K562 (cell line): ENCODE data around the gene NDUFB3. TPM values are rescaled to one million over a fixed set of nuclear protein-coding genes. Genes with fewer than 3 reads are reported as not detected.

Source experiments
- ATF3 ChIP-seq, 2 experiments: fragments of 450-650 bp in 1 of 2; sonication (generic) in 1 of 2; formaldehyde crosslinking in 1 of 2; IDR thresholded peaks in 1 of 2; conservative IDR thresholded peaks in 1 of 2; 2 replicates each; pipeline versions ENCODE4 v1.6.1 to v1.8.1; 2016 to 2023; ENCODE audit warnings: mild to moderate bottlenecking in 2 of 2, moderate library complexity in 2 of 2, inconsistent platforms in 1 of 2, missing genetic modification reagents in 1 of 2
- CBFA2T3 ChIP-seq: fragments of 450-650 bp; IDR thresholded peaks from 2 replicates; pipeline ENCODE4 v1.6.1; 2017
- CREB3 ChIP-seq: fragments of 450-650 bp; conservative IDR thresholded peaks from 2 replicates; pipeline ENCODE4 v1.6.1; 2016; ENCODE audit warnings: missing genetic modification characterization, low read depth, mild to moderate bottlenecking, missing compliant biosample characterization, moderate library complexity
- KDM1A ChIP-seq, 2 experiments: fragments of 450-650 bp; IDR thresholded peaks; 2 replicates each; pipeline ENCODE4 v1.6.1; 2016; ENCODE audit warnings: mild to moderate bottlenecking in 2 of 2
- MAFF ChIP-seq: IDR thresholded peaks from 2 replicates; pipeline ENCODE4 v1.6.1; 2012; ENCODE audit warnings: low read length, improper control_type of control experiment
- MEIS2 ChIP-seq: fragments of 450-650 bp; IDR thresholded peaks from 2 replicates; pipeline ENCODE4 v1.6.1; 2014; ENCODE audit warnings: mild to moderate bottlenecking; ENCODE audit not compliant: partially characterized antibody
- MNT ChIP-seq, 2 experiments: fragments of 450-650 bp; conservative IDR thresholded peaks; 2 replicates each; pipeline ENCODE4 v1.6.1; 2017; ENCODE audit warnings: mild to moderate bottlenecking in 2 of 2, moderate library complexity in 2 of 2
- NCOR1 ChIP-seq: fragments of 450-650 bp; IDR thresholded peaks from 2 replicates; pipeline ENCODE4 v1.6.1; 2016; ENCODE audit warnings: mild to moderate bottlenecking, moderate library complexity
- PKNOX1 ChIP-seq: fragments of 450-650 bp; IDR thresholded peaks from 2 replicates; pipeline ENCODE4 v1.6.1; 2016
- PPARD ChIP-seq: fragments of 250-450 bp; sonication (Bioruptor Pico); IDR thresholded peaks from 2 replicates; pipeline ENCODE4 v1.8.0; 2022; ENCODE audit warnings: inconsistent platforms, mild to moderate bottlenecking, moderate library complexity
- SMC3 ChIP-seq: conservative IDR thresholded peaks from 2 replicates; pipeline ENCODE4 v1.6.1; 2011; ENCODE audit warnings: low read depth, low read length, improper control_type of control experiment; ENCODE audit not compliant: insufficient read depth
- SOX6 ChIP-seq: fragments of 450-650 bp; IDR thresholded peaks from 2 replicates; pipeline ENCODE4 v1.6.1; 2014; ENCODE audit warnings: mild to moderate bottlenecking
- ZNF318 ChIP-seq, 2 experiments: fragments of 450-650 bp; IDR thresholded peaks; 2 replicates each; pipeline ENCODE4 v1.6.1; 2016; ENCODE audit warnings: mild to moderate bottlenecking in 2 of 2, borderline replicate concordance in 1 of 2, low read depth in 1 of 2, moderate library complexity in 1 of 2
- ZNF384 ChIP-seq: IDR thresholded peaks from 2 replicates; pipeline ENCODE4 v1.6.1; 2012; ENCODE audit warnings: low read depth, low read length, improper control_type of control experiment
- polyA plus RNA-seq, 8 experiments: library from polyadenylated mRNA; depleted of rRNA in 4 of 8; stranded (reverse) in 5 of 8; unstranded in 3 of 8; fragments of >200 nt; fragmentation: Nextera tagmentation in 2 of 8; fragmentation: Illumina TruSeq in 1 of 8; extraction: Ambion mirVana in 2 of 8; extraction: Trizol in 1 of 8; gene quantifications; 2 replicates each; pipeline versions ENCODE4 v1.2.1 to v1.2.3, GENCODE V29; 2011 to 2014; ENCODE audit warnings: inconsistent platforms in 1 of 8, missing spikeins in 1 of 8
- total RNA-seq, 7 experiments: library from RNA; depleted of rRNA in 6 of 7; stranded (reverse); fragments of >200 nt in 6 of 7; fragmentation: Illumina TruSeq in 2 of 7; extraction: Trizol in 2 of 7; gene quantifications; 2 replicates each; pipeline versions ENCODE4 v1.2.1 to v1.2.3, GENCODE V29; 2011 to 2021; ENCODE audit warnings: low replicate concordance in 1 of 7

The NDUFB3 gene
- total and polyA plus RNA-seq, 9 of the 15 experiments (the other 6 are each of a cell fraction or from before 2014, with no cell fraction given) = 126 to 786 (median 156) TPM

- peak in 1 of 2 experiments; percentile 27; a peak in 1 of 4 replicates for TF ChIP-seq ZNF318 (IDR thresholded peaks at IDR 0.05; ENCODE audit: borderline replicate concordance in 1 of 2, low read depth in 1 of 2)
- TF ChIP-seq ATF3 (IDR thresholded peaks at IDR 0.05) = peak; percentile 76
- no peak for TF ChIP-seq ATF3 (CRISPR knock-in tag; conservative IDR thresholded peaks at IDR 0.05)
- 0 out of 4 replicates have a peak, but pooled peaks of 1 of the 2 experiments have one; percentile 12 for TF ChIP-seq KDM1A (IDR thresholded peaks at IDR 0.05)
- peak; percentile 79 for TF ChIP-seq MEIS2
- TF ChIP-seq NCOR1 = peak; percentile 51; the same call in 1 of the 2 replicates
- no peak for TF ChIP-seq CREB3
- peak in 1 of 2 experiments; percentile 47; a peak in 2 of 4 replicates for TF ChIP-seq MNT (conservative IDR thresholded peaks at IDR 0.05)
- peak; percentile 83 for TF ChIP-seq CBFA2T3
- TF ChIP-seq PKNOX1 = peak; percentile 58; the same call in 1 of the 2 replicates
- no peak for TF ChIP-seq PPARD (CRISPR knock-in tag)
- no peak for TF ChIP-seq SMC3
- TF ChIP-seq ZNF384 = no peak
- TF ChIP-seq MAFF = no peak
- 0 out of 2 replicates have a peak, but pooled peaks have one; percentile 19 for TF ChIP-seq SOX6
Observed at GRCh38 chr2:201130524-201131186, 58.9 kb downstream of the NDUFB3 start (continued).
